ENCODE results near the gene PPP4C. TPM values are rescaled to one million over a fixed set of nuclear protein-coding genes. Genes with fewer than 3 reads are reported as not detected.

PPP4C gene
- total RNA-seq, 2 experiments from 2014 or later: 104 to 105 TPM

- no peak overlapping the region for H3K27ac Mint-ChIP-seq
- H3K4me3 Mint-ChIP-seq: no peak overlapping the region
- peaks cover 10% of the 10 kb centered on the region for H3K4me1 Mint-ChIP-seq (ENCODE audit: low read depth)
- H3K36me3 Mint-ChIP-seq (ENCODE audit: low read depth): peaks cover 27% of the 10 kb centered on the region
- CTCF ChIA-PET: interaction anchor here (0.7 kb wide), 1 partner anchor 393 kb away, joined by 3 read pairs; no protein-coding TSS in a partner anchor
- no peak for DNase-seq
- H3K9me3 Mint-ChIP-seq: no peaks in the 10 kb centered on the region
- H3K27me3 Mint-ChIP-seq (ENCODE audit: low read depth): no peaks in the 10 kb centered on the region
- intact Hi-C loops (cut with micrococcal nuclease): no loop called here
Measured at GRCh38 chr16:30084816-30085159, 9.0 kb downstream of the PPP4C start.

- Mint-ChIP-seq H3K4me1 (ENCODE audit: low read depth) (peaks cover 14% of the 10 kb centered on the region), H3K27ac (no peak overlapping the region), H3K36me3 (ENCODE audit: low read depth) (peaks cover 27% of the 10 kb centered on the region), H3K27me3 (ENCODE audit: low read depth) (no peaks in the 10 kb centered on the region), H3K9me3 (no peaks in the 10 kb centered on the region), H3K4me3 (no peak overlapping the region)
- DNase-seq: no peak
- CTCF ChIA-PET: interaction anchor here (0.7 kb wide), 1 partner anchor 394 kb away, joined by 3 read pairs; no protein-coding TSS in a partner anchor
- intact Hi-C loops (cut with micrococcal nuclease): no loop called here
Measured at GRCh38 chr16:30085247-30085646, 9.5 kb downstream of the PPP4C start.

GRCh38 chr16:30085820-30086219, 10.0 kb downstream of the PPP4C start:
- Mint-ChIP-seq H3K27me3 (ENCODE audit: low read depth) (no peaks in the 10 kb centered on the region), H3K36me3 (ENCODE audit: low read depth) (peaks cover 25% of the 10 kb centered on the region), H3K4me3 (no peak overlapping the region), H3K9me3 (no peaks in the 10 kb centered on the region), H3K27ac (no peak overlapping the region), H3K4me1 (ENCODE audit: low read depth) (peaks cover 19% of the 10 kb centered on the region)
- DNase-seq: no peak
- intact Hi-C loops (cut with micrococcal nuclease): no loop called here
- CTCF ChIA-PET: no interaction called here

- Mint-ChIP-seq H3K4me1 (ENCODE audit: low read depth) (peaks cover 21% of the 10 kb centered on the region), H3K4me3 (no peak overlapping the region), H3K27me3 (ENCODE audit: low read depth) (no peaks in the 10 kb centered on the region), H3K36me3 (ENCODE audit: low read depth) (peaks cover 21% of the 10 kb centered on the region), H3K9me3 (no peaks in the 10 kb centered on the region), H3K27ac (no peak overlapping the region)
- no peak for DNase-seq
- CTCF ChIA-PET: interaction anchor here (1.4 kb wide), 1 partner anchor 10 kb away, joined by 4 read pairs; no protein-coding TSS in a partner anchor
- intact Hi-C loops (cut with micrococcal nuclease): no loop called here
Measured at GRCh38 chr16:30086291-30087140, 10.7 kb downstream of the PPP4C start.

GRCh38 chr16:30087181-30087898, 11.5 kb downstream of the PPP4C start:
- H3K4me1 Mint-ChIP-seq (ENCODE audit: low read depth): peaks cover 26% of the 10 kb centered on the region
- CTCF ChIA-PET: interaction anchor here (0.8 to 1.4 kb wide), 2 partner anchors 10 to 44 kb away, joined by 4 read pairs; no protein-coding TSS in a partner anchor
- H3K27ac Mint-ChIP-seq: peak overlapping the region; percentile 66
- DNase-seq: no peak
- intact Hi-C loops (cut with micrococcal nuclease): no loop called here
- H3K27me3 Mint-ChIP-seq (ENCODE audit: low read depth): no peaks in the 10 kb centered on the region
- H3K9me3 Mint-ChIP-seq: no peaks in the 10 kb centered on the region
- H3K36me3 Mint-ChIP-seq (ENCODE audit: low read depth): peaks cover 16% of the 10 kb centered on the region
- no peak overlapping the region for H3K4me3 Mint-ChIP-seq

GRCh38 chr16:30088237-30088831, 12.5 kb downstream of the PPP4C start:
- intact Hi-C loops (cut with micrococcal nuclease): no loop called here
- Mint-ChIP-seq H3K4me3 (no peak overlapping the region), H3K27ac (no peak overlapping the region), H3K27me3 (ENCODE audit: low read depth) (no peaks in the 10 kb centered on the region), H3K4me1 (ENCODE audit: low read depth) (peaks cover 34% of the 10 kb centered on the region), H3K9me3 (no peaks in the 10 kb centered on the region), H3K36me3 (ENCODE audit: low read depth) (peaks cover 9% of the 10 kb centered on the region)
- CTCF ChIA-PET: interaction anchor here (0.8 to 1.4 kb wide), 2 partner anchors 11 to 43 kb away, joined by 4 read pairs; no protein-coding TSS in a partner anchor
- no peak for DNase-seq

GRCh38 chr16:30088832-30089624, 13.2 kb downstream of the PPP4C start:
- Mint-ChIP-seq H3K27me3 (ENCODE audit: low read depth) (no peaks in the 10 kb centered on the region), H3K4me3 (no peak overlapping the region), H3K27ac (peak overlapping the region; percentile 52), H3K4me1 (ENCODE audit: low read depth) (peaks cover 37% of the 10 kb centered on the region), H3K9me3 (no peaks in the 10 kb centered on the region), H3K36me3 (ENCODE audit: low read depth) (peaks cover 6% of the 10 kb centered on the region)
- intact Hi-C loops (cut with micrococcal nuclease): no loop called here
- CTCF ChIA-PET: interaction anchor here (0.5 to 1.1 kb wide), 3 partner anchors 28 to 320 kb away, joined by 3 read pairs; no protein-coding TSS in a partner anchor
- no peak for DNase-seq

GRCh38 chr16:30090610-30091331, 15.0 kb downstream of the PPP4C start:
- Mint-ChIP-seq H3K4me3 (peak overlapping the region; percentile 36), H3K27ac (peak overlapping the region; percentile 52), H3K4me1 (ENCODE audit: low read depth) (peaks cover 54% of the 10 kb centered on the region), H3K9me3 (no peaks in the 10 kb centered on the region), H3K27me3 (ENCODE audit: low read depth) (no peaks in the 10 kb centered on the region), H3K36me3 (ENCODE audit: low read depth) (peaks cover 6% of the 10 kb centered on the region)
- no peak for DNase-seq
- intact Hi-C loops (cut with micrococcal nuclease): no loop called here
- CTCF ChIA-PET: interaction anchor here (1.7 to 4.6 kb wide), 6 partner anchors 13 to 95 kb away, joined by 4 to 50 read pairs (median 16); partner anchors contain the start of genes ALDOA, GDPD3 and PPP4C

- DNase-seq: peak; percentile 95
- peak within 1 kb of the TSS; percentile 95 for H3K27ac Mint-ChIP-seq
- peaks cover 3% of the 10 kb centered on the region for H3K9me3 Mint-ChIP-seq
- CTCF ChIA-PET: interaction anchor here (0.6 to 4.6 kb wide), 18 partner anchors 9 to 326 kb away, joined by 3 to 50 read pairs (median 5); partner anchors contain the start of genes ALDOA, CORO1A, GDPD3 and PPP4C
- intact Hi-C loops (cut with micrococcal nuclease): loop anchor here (1.0 kb wide), 7 partner anchors 16 to 567 kb away; partner anchors contain the start of genes ALDOA, CORO1A, FBRS and PPP4C
- no peaks in the 10 kb centered on the region for H3K27me3 Mint-ChIP-seq (ENCODE audit: low read depth)
- H3K4me3 Mint-ChIP-seq: peak within 1 kb of the TSS; percentile 86
- H3K4me1 Mint-ChIP-seq (ENCODE audit: low read depth): peaks cover 54% of the 10 kb centered on the region
- peaks cover 10% of the 10 kb centered on the region for H3K36me3 Mint-ChIP-seq (ENCODE audit: low read depth)
Measured at GRCh38 chr16:30091474-30092372, 15.9 kb downstream of the PPP4C start, which contains the start of gene TBX6. Gene TBX6, minus strand, starts transcription at chr16:30091924. Its CDS starts 731 bp downstream, at chr16:30091193.

GRCh38 chr16:30092373-30093010, 16.7 kb downstream of the PPP4C start:
- DNase-seq: peak; percentile 92
- CTCF ChIA-PET: interaction anchor here (0.6 to 4.6 kb wide), 19 partner anchors 8 to 325 kb away, joined by 3 to 50 read pairs (median 5); partner anchors contain the start of genes ALDOA, CORO1A, GDPD3 and PPP4C
- Mint-ChIP-seq H3K27me3 (ENCODE audit: low read depth) (no peaks in the 10 kb centered on the region), H3K36me3 (ENCODE audit: low read depth) (peaks cover 14% of the 10 kb centered on the region), H3K4me3 (peak overlapping the region; percentile 86), H3K27ac (peak overlapping the region; percentile 95), H3K4me1 (ENCODE audit: low read depth) (peaks cover 54% of the 10 kb centered on the region), H3K9me3 (peaks cover 11% of the 10 kb centered on the region)
- intact Hi-C loops (cut with micrococcal nuclease): loop anchor here (1.0 kb wide), 7 partner anchors 17 to 566 kb away; partner anchors contain the start of genes ALDOA, CORO1A, FBRS and PPP4C

Measured in activated naive CD4-positive, alpha-beta T cell treated with anti-CD3 and anti-CD28 coated beads for 36 hours (primary cell).